ENCODE data around the gene C17orf114.
A peak's percentile ranks its signal among the peaks of the same experiment; 100 is the strongest.

Gene C17orf114

DNA sequence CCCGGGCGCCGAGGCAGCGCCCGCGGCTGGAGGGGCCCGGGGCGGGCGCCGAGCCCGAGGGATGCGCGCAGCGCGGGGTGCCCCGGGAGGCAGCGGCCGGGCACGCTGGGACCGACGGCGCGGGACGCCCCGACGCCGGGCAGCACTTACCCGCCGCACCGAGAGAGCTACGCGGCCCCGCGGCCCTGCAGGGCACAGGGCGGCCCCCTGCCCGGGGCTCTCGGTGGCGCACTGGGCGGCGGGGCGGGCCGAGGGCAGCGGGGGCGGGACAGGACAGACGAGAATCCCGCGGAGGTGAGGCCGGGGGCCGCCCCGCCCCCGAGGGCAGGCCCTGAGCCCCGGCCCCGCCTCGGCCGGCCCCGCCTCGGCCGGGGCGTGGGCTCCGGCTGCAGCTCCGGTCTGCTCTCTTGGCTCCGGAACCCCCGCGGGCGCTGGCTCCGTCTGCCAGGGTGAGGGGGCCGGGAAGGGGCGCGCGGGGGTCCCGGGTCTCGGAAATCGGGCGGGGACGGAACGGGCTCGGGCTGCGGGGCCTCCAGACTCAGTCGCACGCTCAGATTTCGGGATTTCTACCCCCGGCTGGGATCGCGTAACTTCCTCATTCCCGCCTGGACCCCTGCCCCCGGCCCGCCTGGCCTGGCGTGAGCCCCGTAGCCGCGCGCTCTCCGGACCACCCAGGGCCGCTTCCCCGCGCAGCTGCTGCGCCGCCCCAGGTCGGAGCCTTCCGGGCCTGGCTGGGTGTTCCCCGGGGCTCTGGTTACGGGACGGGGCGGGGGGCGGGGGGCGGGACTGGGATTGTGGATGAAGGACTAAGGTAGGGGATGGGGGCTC is 4.9 kb upstream of the C17orf114 start, which contains the start of gene PLD2:
TSS of gene PLD2 (plus strand) at position 376 of the 828 bp plus-strand sequence. CDS start 621 bp downstream, outside the sequence.
- no peaks in the 10 kb centered on the region for H3K27me3 ChIP-seq (ENCODE audit: control insufficient read depth in 2 of 2, insufficient read depth in 2 of 2, low read length in 2 of 2)
- DNase-seq (peak; percentile 71 to 95 (median 80)), ATAC-seq (peak; percentile 100)
- intact Hi-C loops (cut with micrococcal nuclease): loop anchor here (1.0 to 5.0 kb wide), 7 partner anchors 11 to 97 kb away; partner anchors contain the start of genes MED11 (in 2 of the 2), MINK1 (in 2 of the 2), PSMB6 (in 2 of the 2) and ARRB2 (in 1 of the 2)
- H3K4me3 ChIP-seq (ENCODE audit: low read length): peak within 1 kb of the TSS; percentile 47
- H3K4me3 Mint-ChIP-seq: peak within 1 kb of the TSS; percentile 71 to 88 (median 80)
- peaks cover 0 to 5% of the 10 kb centered on the region in 2 donors for H3K4me1 ChIP-seq (ENCODE audit: control insufficient read depth in 2 of 2, insufficient read depth in 2 of 2, low read length in 2 of 2)
- peaks cover 0 to 11% (median 5%) of the 10 kb centered on the region in 5 donors for H3K36me3 Mint-ChIP-seq
- peaks cover 0 to 7% (median 0%) of the 10 kb centered on the region in 5 donors for H3K27me3 Mint-ChIP-seq
- peak within 1 kb of the TSS in 7 of 9 donors; percentile 48 to 78 (median 62) for H3K27ac Mint-ChIP-seq
- CTCF ChIA-PET: no interaction called here
- H3K9me3 ChIP-seq (ENCODE audit: control insufficient read depth in 2 of 3, low read length in 3 of 3): no peaks in the 10 kb centered on the region
- H3K9me3 Mint-ChIP-seq: no peaks in the 10 kb centered on the region
- H3K36me3 ChIP-seq (ENCODE audit: control insufficient read depth in 2 of 3, insufficient read depth in 3 of 3, low read length in 3 of 3): peaks cover 0 to 6% (median 0%) of the 10 kb centered on the region in 3 experiments
- POLR2A ChIA-PET: interaction anchor here (0.6 to 3.3 kb wide), 9 partner anchors 10 to 136 kb away, joined by 3 to 16 read pairs (median 5); partner anchors contain the start of genes ARRB2, MED11, PELP1 and PSMB6
- peak within 1 kb of the TSS; percentile 79 for H3K27ac ChIP-seq (ENCODE audit: low read depth, low read length)
- H3K4me1 Mint-ChIP-seq: peaks cover 7 to 23% (median 19%) of the 10 kb centered on the region in 7 donors

DNA sequence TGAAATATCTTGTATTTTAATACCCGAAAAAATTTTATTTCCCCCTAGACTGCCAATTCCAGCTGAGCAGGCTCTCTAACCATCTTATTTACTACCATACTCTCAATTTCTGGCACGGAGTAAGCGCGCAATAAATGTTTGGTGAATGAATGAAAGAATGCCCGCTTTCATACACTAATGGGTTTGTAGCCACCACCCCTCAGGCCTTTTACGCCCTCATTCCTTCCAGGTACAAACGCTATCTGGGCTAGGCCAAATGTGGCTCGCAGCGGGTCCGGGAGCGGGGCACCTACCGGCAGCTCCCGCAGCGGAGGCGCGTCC is 4.3 kb upstream of the C17orf114 start:
- Histone ChIP-seq H3K27ac (ENCODE audit: low read depth, low read length) (peak overlapping the region; percentile 53), H3K4me1 (ENCODE audit: control insufficient read depth in 2 of 2, insufficient read depth in 2 of 2, low read length in 2 of 2) (peaks cover 0 to 5% of the 10 kb centered on the region in 2 donors), H3K9me3 (ENCODE audit: control insufficient read depth in 2 of 3, low read length in 3 of 3) (no peaks in the 10 kb centered on the region), H3K36me3 (ENCODE audit: control insufficient read depth in 2 of 3, insufficient read depth in 3 of 3, low read length in 3 of 3) (peaks cover 0 to 6% (median 0%) of the 10 kb centered on the region in 3 experiments), H3K4me3 (ENCODE audit: low read length) (peak overlapping the region; percentile 21), H3K27me3 (ENCODE audit: control insufficient read depth in 2 of 2, insufficient read depth in 2 of 2, low read length in 2 of 2) (no peaks in the 10 kb centered on the region)
- H3K27me3 Mint-ChIP-seq: peaks cover 0 to 7% (median 0%) of the 10 kb centered on the region in 5 donors
- H3K36me3 Mint-ChIP-seq: peaks cover 0 to 11% (median 5%) of the 10 kb centered on the region in 5 donors
- H3K9me3 Mint-ChIP-seq: no peaks in the 10 kb centered on the region
- intact Hi-C loops (cut with micrococcal nuclease): loop anchor here (2.0 to 5.0 kb wide), 2 partner anchors 81 to 82 kb away; no protein-coding TSS in a partner anchor
- ChIA-PET POLR2A (interaction anchor here (0.6 to 3.3 kb wide), 9 partner anchors 10 to 137 kb away, joined by 3 to 16 read pairs (median 5); partner anchors contain the start of genes ARRB2, MED11, PELP1 and PSMB6), CTCF (no interaction called here)
- peak overlapping the region in 4 of 9 donors; percentile 39 to 65 (median 55) for H3K27ac Mint-ChIP-seq
- peak overlapping the region; percentile 71 to 85 (median 79) for H3K4me3 Mint-ChIP-seq
- DNase-seq (no peak), ATAC-seq (no peak)
- H3K4me1 Mint-ChIP-seq: peaks cover 7 to 23% (median 19%) of the 10 kb centered on the region in 7 donors

DNA sequence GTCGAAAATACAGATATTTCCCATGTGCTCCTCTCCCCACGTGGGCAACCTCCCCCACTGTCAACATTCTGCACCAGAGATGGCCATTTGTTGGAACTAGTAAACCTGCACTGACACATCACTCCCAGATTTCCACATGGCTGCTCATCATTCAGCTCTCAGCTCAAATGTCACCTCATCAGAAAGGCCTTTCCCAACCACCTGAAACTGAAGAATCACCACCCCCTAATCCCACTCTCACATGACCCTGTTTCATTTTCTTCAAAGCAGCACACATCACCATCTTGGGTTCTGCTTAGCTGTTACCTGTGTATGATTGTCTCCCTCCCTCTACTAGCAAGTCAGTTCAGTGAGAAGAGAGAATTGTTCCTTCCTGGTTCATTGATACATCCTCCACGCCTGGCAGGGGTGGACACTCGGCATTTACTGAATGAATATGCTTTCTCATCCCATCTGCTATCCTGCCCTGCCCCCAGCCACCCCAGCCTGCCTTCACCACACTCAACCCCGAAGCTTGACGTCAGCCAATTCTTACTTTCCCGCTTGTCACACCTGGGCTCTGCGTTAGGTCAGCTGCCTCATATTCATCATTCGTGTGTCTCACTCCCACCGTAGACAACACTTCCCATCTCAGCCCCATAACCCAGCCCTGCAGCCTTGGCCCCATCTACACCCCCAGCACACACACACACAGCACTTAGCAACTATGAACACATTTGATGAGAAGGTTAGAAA is 1.5 kb downstream of the C17orf114 start:
- Histone ChIP-seq H3K27me3 (ENCODE audit: control insufficient read depth in 2 of 2, insufficient read depth in 2 of 2, low read length in 2 of 2) (no peaks in the 10 kb centered on the region), H3K27ac (ENCODE audit: low read depth, low read length) (no peak overlapping the region), H3K9me3 (ENCODE audit: control insufficient read depth in 2 of 3, low read length in 3 of 3) (no peaks in the 10 kb centered on the region), H3K4me3 (ENCODE audit: low read length) (no peak overlapping the region), H3K36me3 (ENCODE audit: control insufficient read depth in 2 of 3, insufficient read depth in 3 of 3, low read length in 3 of 3) (peaks cover 0 to 19% (median 0%) of the 10 kb centered on the region in 3 experiments), H3K4me1 (ENCODE audit: control insufficient read depth in 2 of 2, insufficient read depth in 2 of 2, low read length in 2 of 2) (peaks cover 7% of the 10 kb centered on the region in 2 donors)
- Mint-ChIP-seq H3K4me1 (peaks cover 11 to 14% (median 12%) of the 10 kb centered on the region in 7 donors), H3K4me3 (peak overlapping the region in 1 of 10 donors; percentile 23), H3K27ac (peak overlapping the region in 2 of 9 donors; percentile 25 to 34), H3K36me3 (peaks cover 0 to 15% (median 4%) of the 10 kb centered on the region in 5 donors), H3K27me3 (peaks cover 0 to 2% (median 0%) of the 10 kb centered on the region in 5 donors), H3K9me3 (no peaks in the 10 kb centered on the region)
- intact Hi-C loops (cut with micrococcal nuclease): no loop called here
- ATAC-seq: no peak
- CTCF ChIA-PET: no interaction called here
- POLR2A ChIA-PET: interaction anchor here (1.0 kb wide), 1 partner anchor 10 kb away, joined by 3 read pairs; no protein-coding TSS in a partner anchor
- no peak for DNase-seq

- H3K36me3 Mint-ChIP-seq: peaks cover 0 to 15% (median 4%) of the 10 kb centered on the region in 5 donors
- ChIA-PET CTCF (interaction anchor here (0.6 kb wide), 1 partner anchor 87 kb away, joined by 3 read pairs; no protein-coding TSS in a partner anchor), POLR2A (interaction anchor here (0.9 to 2.7 kb wide), 9 partner anchors 10 to 171 kb away, joined by 3 to 16 read pairs (median 3); partner anchors contain the start of genes ARRB2, PLD2, RNF167 and SLC25A11)
- H3K4me1 Mint-ChIP-seq: peaks cover 12 to 14% (median 13%) of the 10 kb centered on the region in 7 donors
- Histone ChIP-seq H3K4me1 (ENCODE audit: control insufficient read depth in 2 of 2, insufficient read depth in 2 of 2, low read length in 2 of 2) (peaks cover 7% of the 10 kb centered on the region in 2 donors), H3K27me3 (ENCODE audit: control insufficient read depth in 2 of 2, insufficient read depth in 2 of 2, low read length in 2 of 2) (no peaks in the 10 kb centered on the region), H3K27ac (ENCODE audit: low read depth, low read length) (peak overlapping the region; percentile 84), H3K4me3 (ENCODE audit: low read length) (peak overlapping the region; percentile 76), H3K36me3 (ENCODE audit: control insufficient read depth in 2 of 3, insufficient read depth in 3 of 3, low read length in 3 of 3) (peaks cover 0 to 19% (median 0%) of the 10 kb centered on the region in 3 experiments), H3K9me3 (ENCODE audit: control insufficient read depth in 2 of 3, low read length in 3 of 3) (no peaks in the 10 kb centered on the region)
- peak overlapping the region; percentile 96 to 100 (median 99) for H3K4me3 Mint-ChIP-seq
- H3K27ac Mint-ChIP-seq: peak overlapping the region; percentile 90 to 99 (median 96)
- peaks cover 0 to 6% (median 0%) of the 10 kb centered on the region in 5 donors for H3K27me3 Mint-ChIP-seq
- H3K9me3 Mint-ChIP-seq: no peaks in the 10 kb centered on the region
- peak in 1 of 9 donors; percentile 43 for DNase-seq
- no peak for ATAC-seq
- intact Hi-C loops (cut with micrococcal nuclease): loop anchor here (1.0 to 2.0 kb wide), 6 partner anchors 11 to 430 kb away; partner anchors contain the start of genes MED11 (in 2 of the 2), MINK1 (in 2 of the 2), PLD2 (in 2 of the 2) and ARRB2 (in 1 of the 2)
These were observed 5.6 kb downstream of the C17orf114 start for GRCh38 chr17:4796552-4796920.

DNA sequence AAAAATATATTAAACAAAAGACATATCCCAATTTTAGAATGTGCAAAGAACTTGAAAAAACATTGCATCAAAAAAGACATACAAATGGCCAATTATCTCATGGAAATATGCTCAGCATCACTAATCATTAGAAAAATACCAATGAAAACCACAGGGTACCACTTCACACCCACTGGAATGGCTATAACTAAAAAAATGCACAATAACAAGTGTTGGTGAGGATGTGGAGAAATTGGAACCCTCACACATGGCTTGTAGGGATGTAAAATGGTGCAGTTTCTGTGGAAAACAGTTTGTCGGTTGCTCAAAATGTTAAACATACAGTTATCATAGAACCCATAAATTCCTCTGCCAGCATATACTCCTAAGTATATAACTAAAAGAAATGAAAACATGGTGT is 7.0 kb downstream of the C17orf114 start:
- DNase-seq: no peak
- Histone ChIP-seq H3K4me1 (ENCODE audit: control insufficient read depth in 2 of 2, insufficient read depth in 2 of 2, low read length in 2 of 2) (peaks cover 7 to 13% of the 10 kb centered on the region in 2 donors), H3K9me3 (ENCODE audit: control insufficient read depth in 2 of 3, low read length in 3 of 3) (no peaks in the 10 kb centered on the region), H3K4me3 (ENCODE audit: low read length) (no peak overlapping the region), H3K27ac (ENCODE audit: low read depth, low read length) (peak overlapping the region; percentile 84), H3K36me3 (ENCODE audit: control insufficient read depth in 2 of 3, insufficient read depth in 3 of 3, low read length in 3 of 3) (peaks cover 0 to 19% (median 0%) of the 10 kb centered on the region in 3 experiments), H3K27me3 (ENCODE audit: control insufficient read depth in 2 of 2, insufficient read depth in 2 of 2, low read length in 2 of 2) (no peaks in the 10 kb centered on the region)
- Mint-ChIP-seq H3K4me1 (peaks cover 16 to 25% (median 20%) of the 10 kb centered on the region in 7 donors), H3K9me3 (no peaks in the 10 kb centered on the region), H3K4me3 (peak overlapping the region in 3 of 10 donors; percentile 98 to 100 (median 99)), H3K27me3 (peaks cover 0 to 6% (median 0%) of the 10 kb centered on the region in 5 donors), H3K27ac (peak overlapping the region in 2 of 9 donors; percentile 96 to 97), H3K36me3 (peaks cover 0 to 11% (median 4%) of the 10 kb centered on the region in 5 donors)
- ChIA-PET CTCF (no interaction called here), POLR2A (no interaction called here)
- intact Hi-C loops (cut with micrococcal nuclease): no loop called here
- ATAC-seq: no peak

Data from naive thymus-derived CD4-positive, alpha-beta T cell (primary cell).